HepG2 (cell line): ENCODE results near the gene SLC39A1. TPM values are rescaled to one million over a fixed set of nuclear protein-coding genes. Genes with fewer than 3 reads are reported as not detected.
A peak's percentile ranks its signal among the peaks of the same experiment; 100 is the strongest.

Experiments
- CENPBD1 ChIP-seq: sonication (generic); formaldehyde crosslinking; IDR thresholded peaks from 2 replicates; pipeline ENCODE4 v1.8.0; 2022; ENCODE audit warnings: missing genetic modification reagents, low read depth, mild to moderate bottlenecking, borderline replicate concordance
- DNMT1 ChIP-seq: sonication (generic); formaldehyde crosslinking; IDR thresholded peaks from 2 replicates; pipeline ENCODE4 v1.5.1; 2020; ENCODE audit warnings: mild to moderate bottlenecking, missing genetic modification reagents
- FIP1L1 ChIP-seq: fragments of 200-400 bp; formaldehyde crosslinking; IDR thresholded peaks from 2 replicates; pipeline ENCODE4 v1.6.1; 2018; ENCODE audit warnings: low read depth, mild to moderate bottlenecking, low read length, moderate library complexity, borderline replicate concordance; ENCODE audit not compliant: insufficient read depth
- HOXA9 ChIP-seq: sonication (generic); formaldehyde crosslinking; IDR thresholded peaks from 2 replicates; pipeline ENCODE4 v1.8.1; 2022; ENCODE audit warnings: missing genetic modification reagents, mild to moderate bottlenecking, moderate library complexity, borderline replicate concordance
- KLF16 ChIP-seq, 2 experiments: sonication (generic) in 1 of 2; formaldehyde crosslinking in 1 of 2; IDR thresholded peaks; 2 replicates each; pipeline versions ENCODE4 v1.6.1 to v1.8.0; 2016 to 2023; ENCODE audit warnings: missing genetic modification reagents in 2 of 2, missing compliant biosample characterization in 1 of 2
- MAFK ChIP-seq, 2 experiments: IDR thresholded peaks in 1 of 2; conservative IDR thresholded peaks in 1 of 2; 2 replicates each; pipeline ENCODE4 v1.6.1; 2011; ENCODE audit warnings: improper control_type of control experiment in 2 of 2, low read length in 2 of 2
- MEIS1 ChIP-seq: sonication (generic); formaldehyde crosslinking; IDR thresholded peaks from 2 replicates; pipeline ENCODE4 v1.9.0; 2021; ENCODE audit warnings: mild to moderate bottlenecking, missing genetic modification reagents, moderate library complexity, borderline replicate concordance
- MLLT10 ChIP-seq: sonication (generic); formaldehyde crosslinking; IDR thresholded peaks from 2 replicates; pipeline ENCODE4 v1.4.0; 2020; ENCODE audit warnings: missing genetic modification reagents
- NPAS2 ChIP-seq: sonication (generic); formaldehyde crosslinking; IDR thresholded peaks from 2 replicates; pipeline ENCODE4 v1.8.0; 2022; ENCODE audit warnings: mild to moderate bottlenecking, missing genetic modification reagents, borderline replicate concordance
- SIN3A ChIP-seq: IDR thresholded peaks from 2 replicates; pipeline ENCODE4 v1.6.1; 2011; ENCODE audit warnings: low read depth, mild to moderate bottlenecking, control low read depth, low read length, borderline replicate concordance
- SMAD1 ChIP-seq: sonication (generic); formaldehyde crosslinking; IDR thresholded peaks from 2 replicates; pipeline ENCODE4 v1.4.0; 2020; ENCODE audit warnings: missing genetic modification reagents, low read depth, mild to moderate bottlenecking, borderline replicate concordance
- THAP7 ChIP-seq: sonication (generic); formaldehyde crosslinking; IDR thresholded peaks from 2 replicates; pipeline ENCODE4 v1.8.1; 2023; ENCODE audit warnings: mild to moderate bottlenecking, missing genetic modification reagents
- XRCC5 ChIP-seq: fragments of 200-400 bp; formaldehyde crosslinking; optimal IDR thresholded peaks from 2 replicates; pipeline ENCODE3; 2017; ENCODE audit warnings: mild to moderate bottlenecking, low read length
- ZNF777 ChIP-seq: sonication (generic); formaldehyde crosslinking; IDR thresholded peaks from 2 replicates; pipeline ENCODE4 v1.4.0; 2020; ENCODE audit warnings: missing genetic modification reagents
- ZNF850 ChIP-seq: sonication (generic); formaldehyde crosslinking; conservative IDR thresholded peaks from 2 replicates; pipeline ENCODE4 v1.9.0; 2021; ENCODE audit warnings: mild to moderate bottlenecking, missing genetic modification reagents
- polyA plus RNA-seq, 8 experiments: library from polyadenylated mRNA; depleted of rRNA in 3 of 8; stranded (reverse) in 7 of 8; unstranded in 1 of 8; fragments of >200 nt; fragmentation: Illumina TruSeq in 4 of 8; extraction: Trizol in 4 of 8; gene quantifications; 2 replicates each; pipeline versions ENCODE4 v1.2.1 to v1.2.3, GENCODE V29; 2011 to 2016; ENCODE audit warnings: low read depth in 4 of 8, missing spikeins in 1 of 8, mixed read lengths in 1 of 8; ENCODE audit not compliant: insufficient read depth in 1 of 8
- total RNA-seq, 5 experiments: library from RNA; depleted of rRNA; stranded (reverse); fragments of >200 nt; fragmentation: Illumina TruSeq; extraction: Trizol; gene quantifications; 2 replicates each; pipeline ENCODE4 v1.2.3, GENCODE V29; 2016; ENCODE audit warnings: low read depth in 1 of 5
- TF ChIP-seq, protein P1 (sequence below): sonication (generic); formaldehyde crosslinking; IDR thresholded peaks from 2 replicates; pipeline ENCODE4 v1.4.0; 2020; ENCODE audit warnings: missing genetic modification reagents
- TF ChIP-seq, protein P2 (sequence below), 2 experiments: IDR thresholded peaks; 2 replicates each; pipeline ENCODE4 v1.6.1; 2011 to 2012; ENCODE audit warnings: low read length in 2 of 2, borderline replicate concordance in 1 of 2, low read depth in 1 of 2, mild to moderate bottlenecking in 1 of 2, moderate library complexity in 1 of 2

Gene SLC39A1
- total and polyA plus RNA-seq, 2 of the 13 experiments (the other 11 are each of a cell fraction or from before 2014, with no cell fraction given): 71.2 to 78.4 TPM

DNA sequence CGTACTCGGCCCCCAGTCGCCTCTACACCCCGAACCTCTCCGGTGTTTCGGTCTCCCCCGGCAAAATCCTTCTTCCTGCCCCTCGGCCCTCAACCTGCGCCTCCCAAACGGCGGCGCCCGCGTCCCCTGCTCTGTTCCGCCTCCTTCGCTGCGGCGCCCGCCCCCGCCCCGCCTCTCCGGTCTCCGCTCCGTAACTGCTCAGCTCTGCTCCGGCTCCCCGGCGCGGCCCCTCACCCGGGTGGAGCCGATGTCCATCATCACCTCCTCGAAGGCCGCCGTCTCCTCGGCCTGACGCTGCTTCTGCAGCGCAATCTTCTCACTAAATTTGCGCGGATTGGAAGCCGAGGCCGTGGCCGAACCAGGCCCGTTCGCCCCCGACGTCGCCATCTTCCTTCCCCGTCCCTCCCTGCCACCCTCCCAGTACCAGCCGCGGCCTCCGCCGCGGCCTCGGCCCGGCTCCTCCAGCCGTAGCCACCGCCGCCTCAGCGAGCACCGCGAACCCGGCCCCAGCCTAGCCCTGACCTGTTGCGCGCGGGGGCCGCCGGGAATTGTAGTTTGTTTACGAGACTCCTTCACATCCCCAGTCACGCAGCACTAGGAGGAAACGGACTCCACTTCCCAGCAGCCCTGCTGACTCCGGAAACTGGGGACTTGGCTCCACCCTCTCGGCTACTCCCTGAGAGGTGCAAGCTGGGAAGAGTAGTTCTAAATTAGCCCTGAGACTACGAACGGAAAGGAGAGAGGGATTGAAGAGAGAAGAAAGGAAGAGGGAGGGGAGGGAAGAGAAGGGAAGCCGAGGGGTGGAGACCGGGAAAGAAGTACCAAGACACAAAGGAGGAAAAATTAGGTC, 5.0 kb downstream of the SLC39A1 start, which contains the start of gene CRTC2 (continued):
- no peak for TF ChIP-seq THAP7 (CRISPR knock-in tag)
- 0 out of 4 replicates have a peak, but pooled peaks of 1 of the 2 experiments have one; percentile 10 for TF ChIP-seq MAFK (conservative IDR thresholded peaks at IDR 0.05 in 1 of 2, IDR thresholded peaks at IDR 0.05 in 1 of 2; ENCODE audit: low read length in 2 of 2)
- TF ChIP-seq XRCC5: peak; percentile 36
- TF ChIP-seq CENPBD1: no peak
- TF ChIP-seq HOXA9: no peak
- TF ChIP-seq KLF16 (CRISPR knock-in tag; IDR thresholded peaks at IDR 0.05): peak in 1 of 2 experiments; percentile 75; a peak in 2 of 4 replicates
- TF ChIP-seq SIN3A: no peak; the same call in 1 of the 2 replicates
- peak; percentile 76 for TF ChIP-seq ZNF777 (CRISPR knock-in tag)
- no peak for TF ChIP-seq DNMT1 (CRISPR knock-in tag)
- TF ChIP-seq, protein P1, sequence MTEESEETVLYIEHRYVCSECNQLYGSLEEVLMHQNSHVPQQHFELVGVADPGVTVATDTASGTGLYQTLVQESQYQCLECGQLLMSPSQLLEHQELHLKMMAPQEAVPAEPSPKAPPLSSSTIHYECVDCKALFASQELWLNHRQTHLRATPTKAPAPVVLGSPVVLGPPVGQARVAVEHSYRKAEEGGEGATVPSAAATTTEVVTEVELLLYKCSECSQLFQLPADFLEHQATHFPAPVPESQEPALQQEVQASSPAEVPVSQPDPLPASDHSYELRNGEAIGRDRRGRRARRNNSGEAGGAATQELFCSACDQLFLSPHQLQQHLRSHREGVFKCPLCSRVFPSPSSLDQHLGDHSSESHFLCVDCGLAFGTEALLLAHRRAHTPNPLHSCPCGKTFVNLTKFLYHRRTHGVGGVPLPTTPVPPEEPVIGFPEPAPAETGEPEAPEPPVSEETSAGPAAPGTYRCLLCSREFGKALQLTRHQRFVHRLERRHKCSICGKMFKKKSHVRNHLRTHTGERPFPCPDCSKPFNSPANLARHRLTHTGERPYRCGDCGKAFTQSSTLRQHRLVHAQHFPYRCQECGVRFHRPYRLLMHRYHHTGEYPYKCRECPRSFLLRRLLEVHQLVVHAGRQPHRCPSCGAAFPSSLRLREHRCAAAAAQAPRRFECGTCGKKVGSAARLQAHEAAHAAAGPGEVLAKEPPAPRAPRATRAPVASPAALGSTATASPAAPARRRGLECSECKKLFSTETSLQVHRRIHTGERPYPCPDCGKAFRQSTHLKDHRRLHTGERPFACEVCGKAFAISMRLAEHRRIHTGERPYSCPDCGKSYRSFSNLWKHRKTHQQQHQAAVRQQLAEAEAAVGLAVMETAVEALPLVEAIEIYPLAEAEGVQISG (CRISPR knock-in tag): peak; percentile 95
- TF ChIP-seq MEIS1 (CRISPR knock-in tag): peak; percentile 32; the same call in 1 of the 2 replicates
- 0 out of 2 replicates have a peak, but pooled peaks have one; percentile 59 for TF ChIP-seq ZNF850 (CRISPR knock-in tag)
- no peak for TF ChIP-seq MLLT10 (CRISPR knock-in tag)
- peak; percentile 83; the same call in 1 of the 2 replicates for TF ChIP-seq FIP1L1
- TF ChIP-seq, protein P2, sequence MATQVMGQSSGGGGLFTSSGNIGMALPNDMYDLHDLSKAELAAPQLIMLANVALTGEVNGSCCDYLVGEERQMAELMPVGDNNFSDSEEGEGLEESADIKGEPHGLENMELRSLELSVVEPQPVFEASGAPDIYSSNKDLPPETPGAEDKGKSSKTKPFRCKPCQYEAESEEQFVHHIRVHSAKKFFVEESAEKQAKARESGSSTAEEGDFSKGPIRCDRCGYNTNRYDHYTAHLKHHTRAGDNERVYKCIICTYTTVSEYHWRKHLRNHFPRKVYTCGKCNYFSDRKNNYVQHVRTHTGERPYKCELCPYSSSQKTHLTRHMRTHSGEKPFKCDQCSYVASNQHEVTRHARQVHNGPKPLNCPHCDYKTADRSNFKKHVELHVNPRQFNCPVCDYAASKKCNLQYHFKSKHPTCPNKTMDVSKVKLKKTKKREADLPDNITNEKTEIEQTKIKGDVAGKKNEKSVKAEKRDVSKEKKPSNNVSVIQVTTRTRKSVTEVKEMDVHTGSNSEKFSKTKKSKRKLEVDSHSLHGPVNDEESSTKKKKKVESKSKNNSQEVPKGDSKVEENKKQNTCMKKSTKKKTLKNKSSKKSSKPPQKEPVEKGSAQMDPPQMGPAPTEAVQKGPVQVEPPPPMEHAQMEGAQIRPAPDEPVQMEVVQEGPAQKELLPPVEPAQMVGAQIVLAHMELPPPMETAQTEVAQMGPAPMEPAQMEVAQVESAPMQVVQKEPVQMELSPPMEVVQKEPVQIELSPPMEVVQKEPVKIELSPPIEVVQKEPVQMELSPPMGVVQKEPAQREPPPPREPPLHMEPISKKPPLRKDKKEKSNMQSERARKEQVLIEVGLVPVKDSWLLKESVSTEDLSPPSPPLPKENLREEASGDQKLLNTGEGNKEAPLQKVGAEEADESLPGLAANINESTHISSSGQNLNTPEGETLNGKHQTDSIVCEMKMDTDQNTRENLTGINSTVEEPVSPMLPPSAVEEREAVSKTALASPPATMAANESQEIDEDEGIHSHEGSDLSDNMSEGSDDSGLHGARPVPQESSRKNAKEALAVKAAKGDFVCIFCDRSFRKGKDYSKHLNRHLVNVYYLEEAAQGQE (IDR thresholded peaks at IDR 0.05; ENCODE audit: borderline replicate concordance in 1 of 2, low read depth in 1 of 2, low read length in 2 of 2): no peak
- peak; percentile 28; the same call in 1 of the 2 replicates for TF ChIP-seq SMAD1 (CRISPR knock-in tag)
- TF ChIP-seq NPAS2 (CRISPR knock-in tag): no peak
